Left ventricle myocardium superior (tissue), 1 donor: ENCODE data around the gene ATF7. TPM values are rescaled to one million over a fixed set of nuclear protein-coding genes. Genes with fewer than 3 reads are reported as not detected.
A peak's percentile ranks its signal among the peaks of the same experiment; 100 is the strongest.

Experiments
- ATAC-seq: fragments of 200-7000 bp; cut with Tn5 transposase; one replicate; pipeline ENCODE4 v1.9.1; 2020; ENCODE audit warnings: mild to moderate bottlenecking, moderate library complexity
- DNase-seq: peaks from one replicate; pipeline ENCODE4 v3.0.0-alpha.2; 2020
- intact Hi-C: fragments of 100-400 bp; cut with micrococcal nuclease; formaldehyde crosslinking; loops from one replicate; pipeline ENCODE4 v1.11.0; 2022
- total RNA-seq: library from RNA; stranded (reverse); fragmentation: NEBNext Ultra II Directional; extraction: Animal tissue kit (Norgen Biotek cat#: 25700); gene quantifications from one replicate; pipeline ENCODE4 v1.2.1, GENCODE V29; 2021
- donor health status: DM: no; HTN: yes; CAD: no; lungs with severe emphysema.

Gene ATF7
- total RNA-seq, 1 donor from 2014 or later: 37.7 TPM

GRCh38 chr12:53480491-53481442 lies 145.4 kb downstream of the ATF7 start:
- ATAC-seq (no peak), DNase-seq (no peak)
- intact Hi-C loops: no loop called here

GRCh38 chr12:53479331-53479730 lies 146.9 kb downstream of the ATF7 start:
- ATAC-seq (no peak), DNase-seq (no peak)
- intact Hi-C loops: no loop called here

GRCh38 chr12:53478865-53479264 lies 147.3 kb downstream of the ATF7 start:
- no peak for DNase-seq
- no peak for ATAC-seq
- intact Hi-C loops: no loop called here

GRCh38 chr12:53476769-53477209 lies 149.4 kb downstream of the ATF7 start:
- DNase-seq: no peak
- peak; percentile 41 for ATAC-seq
- intact Hi-C loops: no loop called here

- intact Hi-C loops: no loop called here
- no peak for ATAC-seq
- no peak for DNase-seq
Measured at GRCh38 chr12:53474819-53475218, 151.4 kb downstream of the ATF7 start.

GRCh38 chr12:53474077-53474476 lies 152.1 kb downstream of the ATF7 start:
- DNase-seq (no peak), ATAC-seq (no peak)
- intact Hi-C loops: no loop called here

- ATAC-seq (no peak), DNase-seq (no peak)
- intact Hi-C loops: no loop called here
Measured at GRCh38 chr12:53472056-53472582, 154.1 kb downstream of the ATF7 start.

- peak; percentile 16 for ATAC-seq
Measured at GRCh38 chr12:53468282-53468681, 157.9 kb downstream of the ATF7 start.

GRCh38 chr12:53467880-53468279 lies 158.3 kb downstream of the ATF7 start:
- intact Hi-C loops: no loop called here
- ATAC-seq: no peak
- DNase-seq: no peak

More at GRCh38 chr12:53468282-53468681, 157.9 kb downstream of the ATF7 start:
- DNase-seq: no peak
- intact Hi-C loops: no loop called here

GRCh38 chr12:53467082-53467481 lies 159.1 kb downstream of the ATF7 start:
- DNase-seq (no peak), ATAC-seq (no peak)
- intact Hi-C loops: no loop called here

- ATAC-seq (no peak), DNase-seq (no peak)
- intact Hi-C loops: no loop called here
Measured at GRCh38 chr12:53466640-53467039, 159.5 kb downstream of the ATF7 start.

- intact Hi-C loops: no loop called here
- no peak for ATAC-seq
Measured at GRCh38 chr12:53465679-53466078, 160.5 kb downstream of the ATF7 start.

GRCh38 chr12:53464685-53465418 lies 161.3 kb downstream of the ATF7 start:
- intact Hi-C loops: no loop called here
- ATAC-seq: no peak

More at GRCh38 chr12:53465679-53466078, 160.5 kb downstream of the ATF7 start:
- no peak for DNase-seq

GRCh38 chr12:53463802-53464560 lies 162.2 kb downstream of the ATF7 start:
- ATAC-seq: no peak
- DNase-seq: no peak
- intact Hi-C loops: no loop called here

More at GRCh38 chr12:53464685-53465418, 161.3 kb downstream of the ATF7 start:
- DNase-seq: no peak

- ATAC-seq: no peak
- intact Hi-C loops: no loop called here
Measured at GRCh38 chr12:53462935-53463334, 163.2 kb downstream of the ATF7 start.

GRCh38 chr12:53461591-53461990 lies 164.6 kb downstream of the ATF7 start:
- DNase-seq: no peak
- intact Hi-C loops: no loop called here

More at GRCh38 chr12:53462935-53463334, 163.2 kb downstream of the ATF7 start:
- DNase-seq: no peak

GRCh38 chr12:53461059-53461458 lies 165.1 kb downstream of the ATF7 start:
- peak; percentile 51 for DNase-seq
- peak; percentile 88 for ATAC-seq
- intact Hi-C loops: no loop called here

More at GRCh38 chr12:53461591-53461990, 164.6 kb downstream of the ATF7 start:
- peak; percentile 5 for ATAC-seq

GRCh38 chr12:53459097-53459496 lies 167.1 kb downstream of the ATF7 start:
- no peak for ATAC-seq
- DNase-seq: no peak
- intact Hi-C loops: no loop called here
